Inferior parietal cortex (tissue), 1 donor: Measurements from ENCODE around the gene SNX18.
"Not testable (repeated sequence)": the region's sequence is repeated elsewhere in the genome, so short reads cannot be mapped to it uniquely, and the experiment has no call there.

ENCODE experiments used
- DNase-seq: peaks from one replicate; pipeline ENCODE4 v3.0.0-alpha.2; 2016; ENCODE audit errors: extremely low spot score

SNX18 gene

GRCh38 chr5:54517512-54518145, at the start of gene SNX18:
TSS of gene SNX18 (plus strand) at chr5:54517759. CDS start at chr5:54517953, 194 bp downstream.
- DNase-seq = peak; percentile 92

- DNase-seq = no peak
These were observed 47.9 kb upstream of the SNX18 start for GRCh38 chr5:54469622-54470021.

- no peak for DNase-seq
These were observed 47.4 kb upstream of the SNX18 start for GRCh38 chr5:54470128-54470527.

- no peak for DNase-seq
These were observed 46.9 kb upstream of the SNX18 start for GRCh38 chr5:54470677-54471076.

GRCh38 chr5:54471398-54471797, 46.2 kb upstream of the SNX18 start:
- no peak for DNase-seq

- DNase-seq = no peak
These were observed 40.9 kb upstream of the SNX18 start for GRCh38 chr5:54476682-54477081.

- no peak for DNase-seq
These were observed 39.5 kb upstream of the SNX18 start for GRCh38 chr5:54477941-54478478.

- DNase-seq = no peak
These were observed 37.3 kb upstream of the SNX18 start for GRCh38 chr5:54480296-54480695.

- DNase-seq = no peak
These were observed 33.2 kb upstream of the SNX18 start for GRCh38 chr5:54484219-54484894.

GRCh38 chr5:54485659-54486058, 31.9 kb upstream of the SNX18 start:
- DNase-seq = not testable (repeated sequence)

- DNase-seq = not testable (repeated sequence)
These were observed 27.9 kb upstream of the SNX18 start for GRCh38 chr5:54489648-54489979.

- no peak for DNase-seq
These were observed 26.2 kb upstream of the SNX18 start for GRCh38 chr5:54491326-54491725.

GRCh38 chr5:54492178-54492577, 25.4 kb upstream of the SNX18 start:
- no peak for DNase-seq

GRCh38 chr5:54495027-54495426, 22.5 kb upstream of the SNX18 start:
- DNase-seq = no peak

- DNase-seq = no peak
These were observed 3.3 kb upstream of the SNX18 start for GRCh38 chr5:54514291-54514690.

GRCh38 chr5:54514841-54515432, 2.6 kb upstream of the SNX18 start:
- DNase-seq = no peak

GRCh38 chr5:54515634-54516033, 1.9 kb upstream of the SNX18 start:
- DNase-seq = no peak

GRCh38 chr5:54516051-54516655, 1.4 kb upstream of the SNX18 start:
- no peak for DNase-seq

GRCh38 chr5:54517174-54517511, 416 bp upstream of the SNX18 start:
- DNase-seq = no peak

GRCh38 chr5:54518146-54518817, 723 bp downstream of the SNX18 start:
- no peak for DNase-seq

GRCh38 chr5:54518818-54519508, 1.4 kb downstream of the SNX18 start:
- DNase-seq = no peak

- DNase-seq = no peak
These were observed 1.9 kb downstream of the SNX18 start for GRCh38 chr5:54519509-54519876.
